Heart right ventricle (tissue), 16 donors: Measurements from ENCODE around the gene KCTD21. TPM values are rescaled to one million over a fixed set of nuclear protein-coding genes. Genes with fewer than 3 reads are reported as not detected.

ENCODE experiments used
- ATAC-seq, 8 donors: fragments of 200-7000 bp; cut with Tn5 transposase; one replicate each; pipeline ENCODE4 v1.9.1; 2020; ENCODE audit warnings: mild to moderate bottlenecking in 8 of 8, moderate library complexity in 8 of 8, moderate number of reproducible peaks in 1 of 8
- DNase-seq, 2 donors: peaks; one replicate each; pipeline ENCODE4 v3.0.0-alpha.2; 2020
- H3K27ac ChIP-seq, 10 donors: fragments of 200-600 bp; sonication (generic) in 2 of 10; one replicate each; pipeline versions ENCODE4 v1.5.0 to v1.8.0; 2020 to 2022; ENCODE audit warnings: mild to moderate bottlenecking in 3 of 10
- H3K27me3 ChIP-seq, 7 donors: fragments of 200-600 bp; one replicate each; pipeline ENCODE4 v1.8.0; 2021 to 2022; ENCODE audit warnings: mild to moderate bottlenecking in 2 of 7
- H3K36me3 ChIP-seq, 9 donors: fragments of 200-600 bp; sonication (generic) in 1 of 9; one replicate each; pipeline versions ENCODE4 v1.5.0 to v1.8.0; 2020 to 2022; ENCODE audit warnings: mild to moderate bottlenecking in 2 of 9
- H3K4me1 ChIP-seq, 9 donors: fragments of 200-600 bp; sonication (generic) in 1 of 9; one replicate each; pipeline versions ENCODE4 v1.5.0 to v1.8.0; 2020 to 2022; ENCODE audit warnings: mild to moderate bottlenecking in 4 of 9
- H3K4me3 ChIP-seq, 10 donors: fragments of 200-600 bp; sonication (generic) in 2 of 10; one replicate each; pipeline versions ENCODE4 v1.5.0 to v1.8.0; 2020 to 2022; ENCODE audit warnings: mild to moderate bottlenecking in 7 of 10, moderate library complexity in 2 of 10
- H3K9me3 ChIP-seq, 11 donors: fragments of 200-600 bp in 10 of 11; sonication (generic) in 2 of 11; one replicate each; pipeline versions ENCODE4 v1.5.0 to v1.8.0; 2013 to 2022; ENCODE audit warnings: mild to moderate bottlenecking in 2 of 11, control low read depth in 1 of 11, moderate library complexity in 1 of 11
- CTCF ChIP-seq, 9 donors: fragments of 200-600 bp; sonication (generic) in 2 of 9; IDR thresholded peaks; one replicate each; pipeline versions ENCODE4 v1.5.0 to v1.8.0; 2021 to 2022; ENCODE audit warnings: antibody characterized with exemption in 9 of 9, mild to moderate bottlenecking in 5 of 9, moderate library complexity in 1 of 9
- WGBS, 2 donors: extraction: QIAGEN DNeasy Blood & Tissue Kit; methylation state at CpG; one replicate each; pipeline ENCODE4 v1.1.7; 2013; ENCODE audit warnings: inconsistent platforms in 1 of 2; 5-methylcytosine and 5-hydroxymethylcytosine counted together
- intact Hi-C, 10 donors: fragments of 100-400 bp; cut with DNase I; formaldehyde crosslinking; loops; one replicate each; pipeline versions ENCODE4 v1.11.1 to v1.14.2; 2022
- polyA plus RNA-seq, 2 donors: library from polyadenylated mRNA; stranded (reverse); fragments of 200-250 nt; gene quantifications; one replicate each; pipeline ENCODE4 v1.2.3, GENCODE V29; 2013
- total RNA-seq, 10 donors: library from RNA; stranded (reverse); fragmentation: NEBNext Ultra II Directional in 3 of 10; extraction: Animal tissue kit (Norgen Biotek cat#: 25700) in 3 of 10; gene quantifications; one replicate each; pipeline versions ENCODE4 v1.2.1 to v1.2.4, GENCODE V29; 2021 to 2023
- donor health status: Arrhythmogenic right ventricular cardiomyopathy.
- donor health status: ischemic (EF 13 %, LVEDD 7.1; RV severe dilation, severe dysfunction).
- donor health status: healthy with polysubstance abuse.
- donor health status: DM: no; HTN: yes; CAD: no.
- donor health status: DM: no; HTN: no; CAD: no.
- donor health status: ischemic (EF 25% LVEDD 6.9; RV normal size, moderate dysfunction).
- donor health status: ischemic (EF 25% LVEDD 5.7; RV mildly dilated, moderate dysfunction).
- donor health status: healthy.
- donor health status: DM: yes; HTN: yes; CAD: no.
- donor health status: Ischemic cardiomyopathy.
- donor health status: ischemic (EF 35%, LVEDD 5.7; RV mildly dilated, moderate dysfunction).
- donor health status: nonischemic (EF 11% LVEDD 7.7; RV severe dilation, severe dysfunction).
- donor health status: DM: yes; HTN: yes; CAD: no.
- donor health status: PGD.
- donor health status: ischemic (EF 29% LVEDD 5.4; RV normal size, mild dysfunction).
- donor health status: nonischemic (EF 23%, LVEDD 6.1; RV moderate dilation, normal function).

KCTD21 gene
- total and polyA plus RNA-seq, 12 donors = 4.2 to 9.9 (median 6.2) TPM

GRCh38 chr11:78219493-78220217 lies 31.2 kb upstream of the KCTD21 start:
- ATAC-seq = no peak
- 91% methylated on average over 7 of the region's 7 CpGs for WGBS, 2 donors
- Histone ChIP-seq H3K27ac (no peak overlapping the region), H3K9me3 (no peaks in the 10 kb centered on the region), H3K36me3 (peaks cover 0 to 100% (median 51%) of the 10 kb centered on the region in 9 donors), H3K4me3 (no peak overlapping the region), H3K27me3 (no peaks in the 10 kb centered on the region), H3K4me1 (no peaks in the 10 kb centered on the region)
- DNase-seq = no peak
- intact Hi-C loops = loop anchor here in 1 of 10 donors (10.0 kb wide), 1 partner anchor 345 kb away; no protein-coding TSS in a partner anchor
- no peak for TF ChIP-seq CTCF (IDR thresholded peaks at IDR 0.05)

- Histone ChIP-seq H3K36me3 (peaks cover 0 to 99% (median 47%) of the 10 kb centered on the region in 9 donors), H3K27ac (no peak overlapping the region), H3K9me3 (no peaks in the 10 kb centered on the region), H3K4me1 (no peaks in the 10 kb centered on the region), H3K27me3 (no peaks in the 10 kb centered on the region), H3K4me3 (no peak overlapping the region)
- 84 to 85% methylated on average over 11 of the region's 11 CpGs for WGBS, 2 donors
- no peak for TF ChIP-seq CTCF (IDR thresholded peaks at IDR 0.05)
- no peak for DNase-seq
- intact Hi-C loops = no loop called here
- ATAC-seq = no peak
Observed at GRCh38 chr11:78218707-78219492, 30.5 kb upstream of the KCTD21 start.

- Histone ChIP-seq H3K4me3 (no peak overlapping the region), H3K9me3 (no peaks in the 10 kb centered on the region), H3K4me1 (peaks cover 0 to 3% (median 0%) of the 10 kb centered on the region in 9 donors), H3K27ac (no peak overlapping the region), H3K36me3 (peaks cover 0 to 94% (median 42%) of the 10 kb centered on the region in 9 donors), H3K27me3 (no peaks in the 10 kb centered on the region)
- 97 to 99% methylated on average over 14 of the region's 14 CpGs for WGBS, 2 donors
- ATAC-seq (no peak), DNase-seq (no peak)
- intact Hi-C loops = no loop called here
- TF ChIP-seq CTCF (IDR thresholded peaks at IDR 0.05) = no peak
Observed at GRCh38 chr11:78217650-78218541, 29.5 kb upstream of the KCTD21 start.
